Suprapubic skin (tissue), 4 donors: ENCODE data around the gene RNF167. TPM values are rescaled to one million over a fixed set of nuclear protein-coding genes. Genes with fewer than 3 reads are reported as not detected.

Experiments used
- DNase-seq, 2 donors: peaks; one replicate each; pipeline ENCODE4 v3.0.0-alpha.2; 2019; ENCODE audit warnings: low spot score in 2 of 2
- H3K27ac ChIP-seq: fragments of 200-600 bp; sonication (generic); one replicate; pipeline ENCODE4 v1.5.1; 2019
- H3K27me3 ChIP-seq: fragments of 200-600 bp; sonication (generic); one replicate; pipeline ENCODE4 v1.5.1; 2019
- H3K36me3 ChIP-seq: fragments of 200-600 bp; sonication (generic); one replicate; pipeline ENCODE4 v1.5.1; 2019
- H3K4me1 ChIP-seq: fragments of 200-600 bp; sonication (generic); one replicate; pipeline ENCODE4 v1.5.1; 2019
- H3K4me3 ChIP-seq: fragments of 200-600 bp; sonication (generic); one replicate; pipeline ENCODE4 v1.5.1; 2019; ENCODE audit warnings: mild to moderate bottlenecking
- H3K9me3 ChIP-seq: fragments of 200-600 bp; sonication (generic); one replicate; pipeline ENCODE4 v1.5.1; 2019
- CTCF ChIP-seq, 2 donors: fragments of 200-600 bp in 1 of 2; fragments of 450-650 bp in 1 of 2; sonication (generic) in 1 of 2; IDR thresholded peaks; one replicate each; pipeline ENCODE4 v1.5.1; 2016 to 2019; ENCODE audit warnings: antibody characterized with exemption in 2 of 2, mild to moderate bottlenecking in 1 of 2, moderate library complexity in 1 of 2
- EP300 ChIP-seq: sonication (generic); formaldehyde crosslinking; IDR thresholded peaks from one replicate; pipeline ENCODE4 v1.6.1; 2017; ENCODE audit warnings: antibody characterized with exemption
- POLR2A ChIP-seq, 2 donors: fragments of 450-650 bp; IDR thresholded peaks; one replicate each; pipeline ENCODE4 v1.6.1; 2017; ENCODE audit warnings: antibody characterized with exemption in 2 of 2, mild to moderate bottlenecking in 2 of 2, moderate library complexity in 2 of 2
- POLR2AphosphoS5 ChIP-seq, 3 donors: sonication (generic); formaldehyde crosslinking; IDR thresholded peaks; one replicate each; pipeline ENCODE4 v1.6.1; 2017; ENCODE audit warnings: antibody characterized with exemption in 3 of 3
- WGBS: methylation state at CpG from one replicate; pipeline ENCODE4 v1.1.5; 2018; 5-methylcytosine and 5-hydroxymethylcytosine counted together
- total RNA-seq, 4 donors: library from RNA; depleted of rRNA; stranded (reverse); fragments of >200 nt; gene quantifications; one replicate each; pipeline ENCODE4 v1.1.0, GENCODE V29; 2016

The RNF167 gene
- total RNA-seq, 4 donors from 2014 or later, result 74.1 to 118 (median 99.4) TPM

GRCh38 chr17:4897198-4897687 is 42.8 kb upstream of the RNF167 start:
- WGBS, result 81% methylated on average over 10 of the region's 10 CpGs
- DNase-seq, result peak in 1 of 2 donors; percentile 64
- no peak overlapping the region for H3K27ac ChIP-seq
- no peak overlapping the region for H3K4me3 ChIP-seq
- no peaks in the 10 kb centered on the region for H3K9me3 ChIP-seq
- H3K27me3 ChIP-seq, result no peaks in the 10 kb centered on the region
- no peak for TF ChIP-seq CTCF (IDR thresholded peaks at IDR 0.05)
- no peak for TF ChIP-seq EP300
- no peak for TF ChIP-seq POLR2AphosphoS5 (IDR thresholded peaks at IDR 0.05)
- no peak for TF ChIP-seq POLR2A (IDR thresholded peaks at IDR 0.05)
- peaks cover 51% of the 10 kb centered on the region for H3K36me3 ChIP-seq
- peaks cover 29% of the 10 kb centered on the region for H3K4me1 ChIP-seq

GRCh38 chr17:4897785-4898184 is 42.3 kb upstream of the RNF167 start:
- TF ChIP-seq EP300 (no peak), CTCF (IDR thresholded peaks at IDR 0.05) (no peak), POLR2A (IDR thresholded peaks at IDR 0.05) (no peak), POLR2AphosphoS5 (IDR thresholded peaks at IDR 0.05) (no peak)
- peaks cover 34% of the 10 kb centered on the region for H3K4me1 ChIP-seq
- H3K4me3 ChIP-seq, result no peak overlapping the region
- H3K9me3 ChIP-seq, result no peaks in the 10 kb centered on the region
- no peak for DNase-seq
- 87% methylated on average over 5 of the region's 5 CpGs for WGBS
- no peak overlapping the region for H3K27ac ChIP-seq
- no peaks in the 10 kb centered on the region for H3K27me3 ChIP-seq
- peaks cover 46% of the 10 kb centered on the region for H3K36me3 ChIP-seq

GRCh38 chr17:4898351-4898750 is 41.7 kb upstream of the RNF167 start:
- Histone ChIP-seq H3K27me3 (no peaks in the 10 kb centered on the region), H3K4me3 (peak overlapping the region; percentile 63), H3K9me3 (no peaks in the 10 kb centered on the region), H3K4me1 (peaks cover 40% of the 10 kb centered on the region), H3K36me3 (peaks cover 40% of the 10 kb centered on the region), H3K27ac (no peak overlapping the region)
- DNase-seq, result no peak
- 72% methylated on average over 8 of the region's 8 CpGs for WGBS
- TF ChIP-seq POLR2A (IDR thresholded peaks at IDR 0.05), result no peak
- TF ChIP-seq EP300, result no peak
- no peak for TF ChIP-seq CTCF (IDR thresholded peaks at IDR 0.05)
- no peak for TF ChIP-seq POLR2AphosphoS5 (IDR thresholded peaks at IDR 0.05)

GRCh38 chr17:4898927-4899326 is 41.1 kb upstream of the RNF167 start:
- Histone ChIP-seq H3K4me1 (peaks cover 45% of the 10 kb centered on the region), H3K9me3 (no peaks in the 10 kb centered on the region), H3K4me3 (peak overlapping the region; percentile 63), H3K36me3 (peaks cover 34% of the 10 kb centered on the region), H3K27me3 (no peaks in the 10 kb centered on the region), H3K27ac (peak overlapping the region; percentile 55)
- DNase-seq, result no peak
- TF ChIP-seq POLR2AphosphoS5 (IDR thresholded peaks at IDR 0.05), result no peak
- no peak for TF ChIP-seq CTCF (IDR thresholded peaks at IDR 0.05)
- no peak for TF ChIP-seq EP300
- TF ChIP-seq POLR2A (IDR thresholded peaks at IDR 0.05), result no peak
- WGBS, result no CpG with 5 or more reads among the region's 34 CpGs

- 9% methylated on average over 40 of the region's 60 CpGs for WGBS
- Histone ChIP-seq H3K9me3 (no peaks in the 10 kb centered on the region), H3K27ac (peak within 1 kb of the TSS; percentile 55), H3K27me3 (no peaks in the 10 kb centered on the region), H3K4me3 (peak within 1 kb of the TSS; percentile 63), H3K36me3 (peaks cover 28% of the 10 kb centered on the region), H3K4me1 (peaks cover 45% of the 10 kb centered on the region)
- DNase-seq, result peak; percentile 94 to 95
- TF ChIP-seq CTCF (IDR thresholded peaks at IDR 0.05) (no peak), EP300 (no peak), POLR2A (IDR thresholded peaks at IDR 0.05) (peak in 1 of 2 donors; percentile 48), POLR2AphosphoS5 (IDR thresholded peaks at IDR 0.05) (peak in 1 of 3 donors; percentile 41)
These were observed 40.5 kb upstream of the RNF167 start, which contains the start of gene C17orf107 for GRCh38 chr17:4899341-4900230. Gene C17orf107, plus strand, starts transcription at chr17:4899536. Its CDS starts 227 bp downstream, at chr17:4899763.
